Activated B cell treated with CpG ODN at 0.5 μM for 24 hours (primary cell): Measurements from ENCODE around the gene PCK2. TPM values are rescaled to one million over a fixed set of nuclear protein-coding genes. Genes with fewer than 3 reads are reported as not detected.
A peak's percentile ranks its signal among the peaks of the same experiment; 100 is the strongest.

Source experiments
- ATAC-seq: fragments of 200-7000 bp; cut with Tn5 transposase; one replicate; pipeline ENCODE4 v1.10.0; 2021; ENCODE audit warnings: low read depth, mild to moderate bottlenecking, moderate library complexity
- CTCF ChIA-PET: fragments of 350-600 bp; sonication (Branson Sonifier 250); formaldehyde crosslinking; loops from one replicate; lab custom pipeline; 2021; ENCODE audit warnings: antibody characterized with exemption; lab: Charles Lee
- POLR2A ChIA-PET: fragments of 350-600 bp; sonication (Branson Sonifier 250); formaldehyde crosslinking; loops from one replicate; lab custom pipeline; 2021; ENCODE audit warnings: antibody characterized with exemption; lab: Charles Lee
- DNase-seq: peaks from one replicate; pipeline ENCODE4 v3.0.0; 2022
- H3K27ac Mint-ChIP-seq: one replicate; pipeline ENCODE4 v1.8.0; 2020; ENCODE audit warnings: mixed read lengths
- H3K27me3 Mint-ChIP-seq: one replicate; pipeline ENCODE4 v1.8.0; 2021; ENCODE audit warnings: mixed read lengths
- H3K36me3 Mint-ChIP-seq: one replicate; pipeline ENCODE4 v1.8.0; 2021; ENCODE audit warnings: low read depth, mixed read lengths
- H3K4me1 Mint-ChIP-seq: one replicate; pipeline ENCODE4 v1.8.0; 2021; ENCODE audit warnings: mixed read lengths
- H3K4me3 Mint-ChIP-seq: one replicate; pipeline ENCODE4 v1.8.0; 2020; ENCODE audit warnings: mild to moderate bottlenecking, mixed read lengths
- H3K9me3 Mint-ChIP-seq: one replicate; pipeline ENCODE4 v1.8.0; 2020; ENCODE audit warnings: mixed read lengths
- CTCF ChIP-seq: fragments of 200-600 bp; IDR thresholded peaks from one replicate; pipeline ENCODE4 v1.8.0; 2022; ENCODE audit warnings: antibody characterized with exemption, mild to moderate bottlenecking
- intact Hi-C: fragments of 100-400 bp; cut with micrococcal nuclease; formaldehyde crosslinking; loops from one replicate; pipeline ENCODE4 v1.15.1; 2024
- total RNA-seq: library from RNA; stranded (reverse); gene quantifications from 2 replicates; pipeline ENCODE4 v1.2.3, GENCODE V29; 2022

Gene PCK2
- total RNA-seq, 1 donor from 2014 or later = 102 TPM

GRCh38 chr14:24052656-24053547 lies 41.2 kb upstream of the PCK2 start:
- H3K4me1 Mint-ChIP-seq = peaks cover 34% of the 10 kb centered on the region
- ATAC-seq (no peak), DNase-seq (no peak)
- H3K9me3 Mint-ChIP-seq = no peaks in the 10 kb centered on the region
- intact Hi-C loops = loop anchor here (1.0 kb wide), 2 partner anchors 28 to 246 kb away; partner anchors contain the start of genes DHRS1 and NOP9
- TF ChIP-seq CTCF = no peak
- peak overlapping the region; percentile 82 for H3K4me3 Mint-ChIP-seq
- peak overlapping the region; percentile 46 for H3K27ac Mint-ChIP-seq
- ChIA-PET CTCF (interaction anchor here (1.2 to 1.5 kb wide), 3 partner anchors 28 to 255 kb away, joined by 3 to 4 read pairs (median 3); partner anchors contain the start of gene CIDEB), POLR2A (interaction anchor here (1.0 to 1.8 kb wide), 5 partner anchors 23 to 108 kb away, joined by 3 to 14 read pairs (median 4); partner anchors contain the start of genes DCAF11, IRF9 and NRL)
- H3K27me3 Mint-ChIP-seq = peaks cover 6% of the 10 kb centered on the region
- no peaks in the 10 kb centered on the region for H3K36me3 Mint-ChIP-seq

- Mint-ChIP-seq H3K4me1 (peaks cover 31% of the 10 kb centered on the region), H3K36me3 (peaks cover 1% of the 10 kb centered on the region), H3K9me3 (no peaks in the 10 kb centered on the region), H3K27me3 (peaks cover 6% of the 10 kb centered on the region), H3K27ac (no peak overlapping the region), H3K4me3 (peak overlapping the region; percentile 82)
- ChIA-PET POLR2A (interaction anchor here (1.1 kb wide), 1 partner anchor 55 kb away, joined by 3 read pairs; no protein-coding TSS in a partner anchor), CTCF (interaction anchor here (1.3 kb wide), 1 partner anchor 55 kb away, joined by 3 read pairs; no protein-coding TSS in a partner anchor)
- TF ChIP-seq CTCF = no peak
- intact Hi-C loops = no loop called here
- DNase-seq = no peak
- no peak for ATAC-seq
Measured at GRCh38 chr14:24053548-24054323, 40.4 kb upstream of the PCK2 start.

GRCh38 chr14:24054324-24054641 lies 39.8 kb upstream of the PCK2 start:
- Mint-ChIP-seq H3K4me1 (peaks cover 25% of the 10 kb centered on the region), H3K36me3 (peaks cover 1% of the 10 kb centered on the region), H3K4me3 (no peak overlapping the region), H3K9me3 (no peaks in the 10 kb centered on the region), H3K27ac (no peak overlapping the region), H3K27me3 (peaks cover 6% of the 10 kb centered on the region)
- DNase-seq (no peak), ATAC-seq (no peak)
- intact Hi-C loops = no loop called here
- TF ChIP-seq CTCF = no peak
- ChIA-PET POLR2A (interaction anchor here (1.1 kb wide), 1 partner anchor 54 kb away, joined by 3 read pairs; no protein-coding TSS in a partner anchor), CTCF (interaction anchor here (1.3 kb wide), 1 partner anchor 55 kb away, joined by 3 read pairs; no protein-coding TSS in a partner anchor)

GRCh38 chr14:24054646-24055045 lies 39.5 kb upstream of the PCK2 start:
- Mint-ChIP-seq H3K27me3 (peaks cover 6% of the 10 kb centered on the region), H3K27ac (no peak overlapping the region), H3K4me1 (peaks cover 22% of the 10 kb centered on the region), H3K4me3 (no peak overlapping the region), H3K9me3 (no peaks in the 10 kb centered on the region), H3K36me3 (peaks cover 1% of the 10 kb centered on the region)
- ChIA-PET CTCF (interaction anchor here (1.3 kb wide), 1 partner anchor 54 kb away, joined by 3 read pairs; no protein-coding TSS in a partner anchor), POLR2A (interaction anchor here (1.1 kb wide), 1 partner anchor 54 kb away, joined by 3 read pairs; no protein-coding TSS in a partner anchor)
- intact Hi-C loops = no loop called here
- ATAC-seq = no peak
- no peak for TF ChIP-seq CTCF
- no peak for DNase-seq
